ENCODE data around the gene ESYT3. TPM values are rescaled to one million over a fixed set of nuclear protein-coding genes. Genes with fewer than 3 reads are reported as not detected.

The ESYT3 gene, protein sequence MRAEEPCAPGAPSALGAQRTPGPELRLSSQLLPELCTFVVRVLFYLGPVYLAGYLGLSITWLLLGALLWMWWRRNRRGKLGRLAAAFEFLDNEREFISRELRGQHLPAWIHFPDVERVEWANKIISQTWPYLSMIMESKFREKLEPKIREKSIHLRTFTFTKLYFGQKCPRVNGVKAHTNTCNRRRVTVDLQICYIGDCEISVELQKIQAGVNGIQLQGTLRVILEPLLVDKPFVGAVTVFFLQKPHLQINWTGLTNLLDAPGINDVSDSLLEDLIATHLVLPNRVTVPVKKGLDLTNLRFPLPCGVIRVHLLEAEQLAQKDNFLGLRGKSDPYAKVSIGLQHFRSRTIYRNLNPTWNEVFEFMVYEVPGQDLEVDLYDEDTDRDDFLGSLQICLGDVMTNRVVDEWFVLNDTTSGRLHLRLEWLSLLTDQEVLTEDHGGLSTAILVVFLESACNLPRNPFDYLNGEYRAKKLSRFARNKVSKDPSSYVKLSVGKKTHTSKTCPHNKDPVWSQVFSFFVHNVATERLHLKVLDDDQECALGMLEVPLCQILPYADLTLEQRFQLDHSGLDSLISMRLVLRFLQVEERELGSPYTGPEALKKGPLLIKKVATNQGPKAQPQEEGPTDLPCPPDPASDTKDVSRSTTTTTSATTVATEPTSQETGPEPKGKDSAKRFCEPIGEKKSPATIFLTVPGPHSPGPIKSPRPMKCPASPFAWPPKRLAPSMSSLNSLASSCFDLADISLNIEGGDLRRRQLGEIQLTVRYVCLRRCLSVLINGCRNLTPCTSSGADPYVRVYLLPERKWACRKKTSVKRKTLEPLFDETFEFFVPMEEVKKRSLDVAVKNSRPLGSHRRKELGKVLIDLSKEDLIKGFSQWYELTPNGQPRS
- total RNA-seq (1 to 10 TPM; 1.0 to 2.7 TPM), polyA plus RNA-seq (under 1 TPM; 0.38 to 0.72 TPM)
- long read RNA-seq, donor 1, partial matches to known transcripts: 0 of 6 reads
- long read RNA-seq, donor 1, other reads (novel, unspliced or antisense): 6 of 6 reads
- long read RNA-seq, donor 2, partial matches to known transcripts: 0 of 1 reads
- long read RNA-seq, donor 2, other reads (novel, unspliced or antisense): 1 of 1 reads

- WGBS, 2 donors: 1 to 2% methylated on average over 52 to 54 of the region's 54 CpGs
- Histone ChIP-seq H3K4me3 (ENCODE audit: low read length in 2 of 2) (peak within 1 kb of the TSS; percentile 7 to 60), H3K27me3 (ENCODE audit: control insufficient read depth in 1 of 2, insufficient read depth in 2 of 2, low read length in 1 of 2) (no peaks in the 10 kb centered on the region), H3K27ac (ENCODE audit: low read depth in 1 of 2, low read length in 2 of 2) (no peak within 1 kb of the TSS), H3K4me1 (ENCODE audit: control insufficient read depth in 1 of 2, insufficient read depth in 2 of 2, low read length in 2 of 2) (no peaks in the 10 kb centered on the region), H3K36me3 (ENCODE audit: control insufficient read depth in 1 of 2, insufficient read depth in 2 of 2, low read length in 1 of 2) (no peaks in the 10 kb centered on the region), H3K9me3 (ENCODE audit: control insufficient read depth, low read length) (no peaks in the 10 kb centered on the region)
- intact Hi-C loops (cut with DNase I): no loop called here
- peak; percentile 73 to 91 for DNase-seq
- ATAC-seq (ENCODE audit: low FRiP score): peak; percentile 90
These were observed at the start of gene ESYT3 for GRCh38 chr3:138434276-138434874. Gene ESYT3, plus strand, starts transcription at chr3:138434616. Its CDS starts 183 bp downstream, at chr3:138434799.

- DNase-seq: no peak
These were observed 49.4 kb upstream of the ESYT3 start for GRCh38 chr3:138384976-138385375.

GRCh38 chr3:138389144-138389601 lies 45.2 kb upstream of the ESYT3 start:
- no peak overlapping the region for H3K27ac ChIP-seq (ENCODE audit: low read depth in 1 of 2, low read length in 2 of 2)
- H3K9me3 ChIP-seq (ENCODE audit: control insufficient read depth, low read length): no peaks in the 10 kb centered on the region
- ATAC-seq (ENCODE audit: low FRiP score): no peak

More at GRCh38 chr3:138384976-138385375, 49.4 kb upstream of the ESYT3 start:
- H3K27me3 ChIP-seq (ENCODE audit: control insufficient read depth in 1 of 2, insufficient read depth in 2 of 2, low read length in 1 of 2): no peaks in the 10 kb centered on the region
- no peak overlapping the region for H3K27ac ChIP-seq (ENCODE audit: low read depth in 1 of 2, low read length in 2 of 2)
- no peaks in the 10 kb centered on the region for H3K9me3 ChIP-seq (ENCODE audit: control insufficient read depth, low read length)
- no peak for ATAC-seq (ENCODE audit: low FRiP score)
- intact Hi-C loops (cut with DNase I): no loop called here
- WGBS, 2 donors: 89 to 96% methylated on average over 5 of the region's 5 CpGs
- no peak overlapping the region for H3K4me3 ChIP-seq (ENCODE audit: low read length in 2 of 2)
- no peaks in the 10 kb centered on the region for H3K36me3 ChIP-seq (ENCODE audit: control insufficient read depth in 1 of 2, insufficient read depth in 2 of 2, low read length in 1 of 2)
- no peaks in the 10 kb centered on the region for H3K4me1 ChIP-seq (ENCODE audit: control insufficient read depth in 1 of 2, insufficient read depth in 2 of 2, low read length in 2 of 2)

GRCh38 chr3:138389841-138390581 lies 44.4 kb upstream of the ESYT3 start:
- H3K4me3 ChIP-seq (ENCODE audit: low read length in 2 of 2): no peak overlapping the region
- H3K27ac ChIP-seq (ENCODE audit: low read depth in 1 of 2, low read length in 2 of 2): peak overlapping the region in 1 of 2 donors; percentile 34
- ATAC-seq (ENCODE audit: low FRiP score): peak; percentile 42
- H3K27me3 ChIP-seq (ENCODE audit: control insufficient read depth in 1 of 2, insufficient read depth in 2 of 2, low read length in 1 of 2): no peaks in the 10 kb centered on the region
- intact Hi-C loops (cut with DNase I): loop anchor here in 1 of 2 donors (5.0 kb wide), 1 partner anchor 58 kb away; no protein-coding TSS in a partner anchor
- H3K9me3 ChIP-seq (ENCODE audit: control insufficient read depth, low read length): no peaks in the 10 kb centered on the region
- no peaks in the 10 kb centered on the region for H3K36me3 ChIP-seq (ENCODE audit: control insufficient read depth in 1 of 2, insufficient read depth in 2 of 2, low read length in 1 of 2)
- WGBS, 2 donors: 12 to 18% methylated on average over 9 of the region's 9 CpGs
- no peak for DNase-seq
- peaks cover 0 to 6% of the 10 kb centered on the region in 2 donors for H3K4me1 ChIP-seq (ENCODE audit: control insufficient read depth in 1 of 2, insufficient read depth in 2 of 2, low read length in 2 of 2)

More at GRCh38 chr3:138389144-138389601, 45.2 kb upstream of the ESYT3 start:
- peaks cover 0 to 6% of the 10 kb centered on the region in 2 donors for H3K4me1 ChIP-seq (ENCODE audit: control insufficient read depth in 1 of 2, insufficient read depth in 2 of 2, low read length in 2 of 2)
- intact Hi-C loops (cut with DNase I): no loop called here
- WGBS, 2 donors: 86 to 87% methylated on average over 6 of the region's 6 CpGs
- H3K4me3 ChIP-seq (ENCODE audit: low read length in 2 of 2): no peak overlapping the region
- DNase-seq: no peak
- H3K27me3 ChIP-seq (ENCODE audit: control insufficient read depth in 1 of 2, insufficient read depth in 2 of 2, low read length in 1 of 2): no peaks in the 10 kb centered on the region
- no peaks in the 10 kb centered on the region for H3K36me3 ChIP-seq (ENCODE audit: control insufficient read depth in 1 of 2, insufficient read depth in 2 of 2, low read length in 1 of 2)

GRCh38 chr3:138390582-138390932 lies 43.9 kb upstream of the ESYT3 start:
- H3K27me3 ChIP-seq (ENCODE audit: control insufficient read depth in 1 of 2, insufficient read depth in 2 of 2, low read length in 1 of 2): no peaks in the 10 kb centered on the region
- H3K9me3 ChIP-seq (ENCODE audit: control insufficient read depth, low read length): no peaks in the 10 kb centered on the region
- peaks cover 0 to 6% of the 10 kb centered on the region in 2 donors for H3K4me1 ChIP-seq (ENCODE audit: control insufficient read depth in 1 of 2, insufficient read depth in 2 of 2, low read length in 2 of 2)
- WGBS, 2 donors: 63 to 65% methylated on average over 2 of the region's 2 CpGs
- no peaks in the 10 kb centered on the region for H3K36me3 ChIP-seq (ENCODE audit: control insufficient read depth in 1 of 2, insufficient read depth in 2 of 2, low read length in 1 of 2)
- no peak overlapping the region for H3K4me3 ChIP-seq (ENCODE audit: low read length in 2 of 2)
- H3K27ac ChIP-seq (ENCODE audit: low read depth in 1 of 2, low read length in 2 of 2): no peak overlapping the region
- ATAC-seq (ENCODE audit: low FRiP score) (peak; percentile 16), DNase-seq (no peak)
- intact Hi-C loops (cut with DNase I): loop anchor here in 1 of 2 donors (5.0 kb wide), 1 partner anchor 58 kb away; no protein-coding TSS in a partner anchor

DNA sequence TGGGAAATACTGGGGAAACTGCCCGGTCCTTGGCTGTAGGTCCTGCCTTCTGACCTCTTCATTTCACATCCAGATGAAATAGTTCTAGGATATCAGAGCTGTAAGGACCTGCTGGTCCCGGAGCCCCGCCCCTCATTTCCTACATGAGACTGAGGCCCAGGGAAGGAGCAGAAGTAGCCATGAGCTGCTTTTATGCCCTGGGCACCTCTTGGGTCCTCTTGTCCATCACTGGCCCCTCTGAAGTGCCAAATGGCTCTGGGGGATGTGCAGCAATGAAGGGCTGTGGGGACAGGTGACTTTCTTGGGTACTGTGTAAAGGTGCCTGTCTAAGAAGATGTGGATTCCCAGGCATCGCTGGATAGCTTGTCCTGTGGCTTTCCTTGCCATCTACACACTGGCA lies 40.3 kb upstream of the ESYT3 start:
- Histone ChIP-seq H3K27me3 (ENCODE audit: control insufficient read depth in 1 of 2, insufficient read depth in 2 of 2, low read length in 1 of 2) (no peaks in the 10 kb centered on the region), H3K4me1 (ENCODE audit: control insufficient read depth in 1 of 2, insufficient read depth in 2 of 2, low read length in 2 of 2) (peaks cover 0 to 6% of the 10 kb centered on the region in 2 donors), H3K27ac (ENCODE audit: low read depth in 1 of 2, low read length in 2 of 2) (no peak overlapping the region), H3K9me3 (ENCODE audit: control insufficient read depth, low read length) (no peaks in the 10 kb centered on the region), H3K36me3 (ENCODE audit: control insufficient read depth in 1 of 2, insufficient read depth in 2 of 2, low read length in 1 of 2) (no peaks in the 10 kb centered on the region), H3K4me3 (ENCODE audit: low read length in 2 of 2) (no peak overlapping the region)
- intact Hi-C loops (cut with DNase I): loop anchor here in 1 of 2 donors (5.0 kb wide), 1 partner anchor 62 kb away; no protein-coding TSS in a partner anchor
- DNase-seq: no peak
- 96% methylated on average over 4 of the region's 4 CpGs for WGBS, 2 donors
- no peak for ATAC-seq (ENCODE audit: low FRiP score)

DNA sequence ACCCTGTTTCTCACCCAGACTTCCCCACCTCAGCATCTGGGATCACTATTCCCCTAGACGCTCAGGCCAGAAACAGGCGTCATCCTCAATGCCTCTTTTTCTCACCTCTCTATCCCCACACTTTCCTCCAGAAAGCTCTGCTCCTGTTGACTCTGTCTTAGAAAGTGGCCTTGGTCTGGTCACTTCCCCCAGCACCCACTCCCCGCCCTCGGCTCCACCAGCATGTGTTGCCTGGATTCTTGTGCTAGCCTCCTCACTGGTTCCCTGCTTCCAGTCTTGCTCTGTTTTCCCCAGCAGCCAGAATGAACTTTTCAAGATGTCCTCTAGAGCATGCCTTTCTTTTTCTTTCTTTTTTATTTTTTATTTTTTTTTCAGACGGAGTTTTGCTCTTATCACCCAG lies 39.7 kb upstream of the ESYT3 start:
- whole genome bisulfite sequencing, 2 donors: 95% methylated on average over 5 of the region's 5 CpGs
- intact Hi-C loops (cut with DNase I): loop anchor here in 1 of 2 donors (5.0 kb wide), 1 partner anchor 62 kb away; no protein-coding TSS in a partner anchor
- Histone ChIP-seq H3K4me3 (ENCODE audit: low read length in 2 of 2) (no peak overlapping the region), H3K27me3 (ENCODE audit: control insufficient read depth in 1 of 2, insufficient read depth in 2 of 2, low read length in 1 of 2) (no peaks in the 10 kb centered on the region), H3K27ac (ENCODE audit: low read depth in 1 of 2, low read length in 2 of 2) (no peak overlapping the region), H3K4me1 (ENCODE audit: control insufficient read depth in 1 of 2, insufficient read depth in 2 of 2, low read length in 2 of 2) (peaks cover 0 to 6% of the 10 kb centered on the region in 2 donors), H3K36me3 (ENCODE audit: control insufficient read depth in 1 of 2, insufficient read depth in 2 of 2, low read length in 1 of 2) (no peaks in the 10 kb centered on the region), H3K9me3 (ENCODE audit: control insufficient read depth, low read length) (no peaks in the 10 kb centered on the region)
- no peak for ATAC-seq (ENCODE audit: low FRiP score)
- DNase-seq: no peak
